K562 (cell line): ENCODE measurements around the gene CTSD. TPM values are rescaled to one million over a fixed set of nuclear protein-coding genes. Genes with fewer than 3 reads are reported as not detected.

Source experiments
- ATAC-seq: fragments of 200-7000 bp; cut with Tn5 transposase; 3 replicates; pipeline ENCODE4 v1.9.1; 2020; ENCODE audit warnings: moderate library complexity
- BruUV-seq: library from RNA; stranded (reverse); fragments of 400-500 nt; replicated peaks from 2 replicates; lab custom pipeline; 2021; lab: Mats Ljungman, UMichigan
- CTCF ChIA-PET: fragments of 300-600 bp; formaldehyde crosslinking; extraction: SDS; loops from one replicate; lab custom pipeline; 2021; ENCODE audit warnings: low intra/inter-chr PET ratio; lab: Yijun Ruan, JAX
- POLR2A ChIA-PET: fragments of 300-600, 350-650 bp; sonication (Branson Sonifier 250); formaldehyde crosslinking; extraction: SDS; loops from one replicate; lab custom pipeline; 2021; ENCODE audit warnings: antibody characterized with exemption, inconsistent platforms; lab: Yijun Ruan, JAX
- DNase-seq, 4 experiments: peaks; one replicate each; pipeline versions ENCODE4 v3.0.0 to v3.0.0-alpha.2; 2011 to 2018; ENCODE audit warnings: low spot score in 3 of 4, mixed read lengths in 3 of 4; ENCODE audit errors: extremely low read depth in 1 of 4
- FAIRE-seq: peaks from 2 replicates; lab custom pipeline; 2011; peaks lifted over from hg19 to GRCh38; lab: Jason Lieb, UNC
- H2AFZ ChIP-seq: 2 replicates; pipeline ENCODE4 v1.6.0; 2011; ENCODE audit warnings: low read depth, low read length, control low read depth, inconsistent platforms
- H3K27ac ChIP-seq: fragments of 200-600 bp; 3 replicates; pipeline ENCODE4 v1.8.0; 2011; ENCODE audit warnings: low read depth, mild to moderate bottlenecking, control low read depth, inconsistent platforms, low read length, moderate library complexity, mixed read lengths; ENCODE audit errors: extremely low read depth
- H3K27me3 ChIP-seq, 2 experiments: fragments of 300-600 bp in 1 of 2; 2 replicates in 1 of 2; 3 replicates in 1 of 2; pipeline versions ENCODE4 v1.6.0 to v1.8.0; 2011; ENCODE audit warnings: inconsistent platforms in 2 of 2, low read length in 2 of 2, mild to moderate bottlenecking in 1 of 2, mixed read lengths in 1 of 2, moderate library complexity in 1 of 2; ENCODE audit not compliant: control insufficient read depth in 2 of 2, insufficient read depth in 2 of 2
- H3K36me3 ChIP-seq: fragments of 300-600 bp; 3 replicates; pipeline ENCODE4 v1.8.0; 2011; ENCODE audit warnings: mild to moderate bottlenecking, low read length, inconsistent platforms; ENCODE audit not compliant: control insufficient read depth, insufficient read depth
- H3K4me1 ChIP-seq, 2 experiments: fragments of 200-600 bp in 1 of 2; replicated peaks in 1 of 2; 2 replicates in 1 of 2; 3 replicates in 1 of 2; pipeline versions ENCODE4 v1.5.1 to v1.8.0; 2011; ENCODE audit warnings: inconsistent platforms in 2 of 2, low read length in 2 of 2, mild to moderate bottlenecking in 1 of 2, mixed read lengths in 1 of 2, moderate library complexity in 1 of 2; ENCODE audit not compliant: control insufficient read depth in 2 of 2, insufficient read depth in 2 of 2
- H3K4me2 ChIP-seq: 2 replicates; pipeline ENCODE4 v1.6.1; 2011; ENCODE audit warnings: low read length, control low read depth, inconsistent platforms, mixed read lengths; ENCODE audit not compliant: insufficient read depth
- H3K4me3 ChIP-seq: fragments of 200-600 bp; sonication (generic), shearing (Covaris generic); 2 replicates; pipeline ENCODE4 v1.5.1; 2016; ENCODE audit warnings: control low read depth, inconsistent platforms
- H3K79me2 ChIP-seq: fragments of 200-600 bp; 3 replicates; pipeline ENCODE4 v1.8.0; 2011; ENCODE audit warnings: low read length, inconsistent platforms; ENCODE audit not compliant: control insufficient read depth, insufficient read depth
- H3K9ac ChIP-seq, 2 experiments: 2 replicates each; pipeline versions ENCODE4 v1.6.0 to v1.6.1; 2011; ENCODE audit warnings: low read depth in 2 of 2, low read length in 2 of 2, control low read depth in 1 of 2, inconsistent platforms in 1 of 2, mild to moderate bottlenecking in 1 of 2, mixed read lengths in 1 of 2; ENCODE audit not compliant: insufficient read depth in 1 of 2
- H3K9me1 ChIP-seq: one replicate; pipeline ENCODE4 v1.6.0; 2011; ENCODE audit warnings: inconsistent platforms, mild to moderate bottlenecking, low read length, moderate library complexity; ENCODE audit not compliant: control insufficient read depth, insufficient read depth
- H3K9me3 ChIP-seq: replicated peaks from 2 replicates; pipeline ENCODE4 v1.5.1; 2011; ENCODE audit warnings: low read depth, low read length, inconsistent platforms; ENCODE audit not compliant: control insufficient read depth, insufficient read depth
- H4K20me1 ChIP-seq: replicated peaks from 2 replicates; pipeline ENCODE4 v1.6.1; 2011; ENCODE audit warnings: low read length, inconsistent platforms, mixed read lengths; ENCODE audit not compliant: control insufficient read depth, insufficient read depth
- BRD4 ChIP-seq: fragments of 200-600 bp; sonication (generic); IDR thresholded peaks from 2 replicates; pipeline ENCODE4 v1.6.1; 2017; ENCODE audit warnings: inconsistent platforms
- DACH1 ChIP-seq: fragments of 450-650 bp; IDR thresholded peaks from 2 replicates; pipeline ENCODE4 v1.6.1; 2018; ENCODE audit not compliant: partially characterized antibody
- HDAC1 ChIP-seq, 2 experiments: fragments of 450-650 bp; IDR thresholded peaks; 2 replicates each; pipeline ENCODE4 v1.6.1; 2016 to 2017; ENCODE audit warnings: inconsistent platforms in 1 of 2, mild to moderate bottlenecking in 1 of 2, moderate library complexity in 1 of 2
- HNRNPLL ChIP-seq: fragments of 200-400 bp; formaldehyde crosslinking; IDR thresholded peaks from 2 replicates; pipeline ENCODE4 v1.6.1; 2017; ENCODE audit warnings: low read length, low read depth, mild to moderate bottlenecking; ENCODE audit not compliant: poor library complexity, severe bottlenecking
- IRF2 ChIP-seq: sonication (generic); formaldehyde crosslinking; IDR thresholded peaks from 2 replicates; pipeline ENCODE4 v1.8.1; 2022; ENCODE audit warnings: mild to moderate bottlenecking, missing genetic modification reagents
- RREB1 ChIP-seq: fragments of 250-450 bp; sonication (Bioruptor Pico); IDR thresholded peaks from 2 replicates; pipeline ENCODE4 v1.4.0; 2020
- TSHZ1 ChIP-seq: fragments of 250-450 bp; sonication (Bioruptor Pico); IDR thresholded peaks from 2 replicates; pipeline ENCODE4 v1.4.0; 2020; ENCODE audit warnings: mild to moderate bottlenecking, moderate library complexity
- WGBS: fragments of 100-300 bp; shearing (Covaris generic); methylation state at CpG from one replicate; pipeline ENCODE4 v1.1.6; 2016; ENCODE audit warnings: low coverage, mixed read lengths; ENCODE audit not compliant: insufficient coverage; ENCODE audit errors: missing lambda C conversion rate; 5-methylcytosine and 5-hydroxymethylcytosine counted together
- in situ Hi-C: fragments of 300-500 bp; cut with MboI; formaldehyde crosslinking; loops from 4 replicates; pipeline ENCODE4 v1.15.0; 2018; ENCODE audit warnings: inconsistent platforms, mixed read lengths
- intact Hi-C: fragments of 100-400 bp; cut with micrococcal nuclease; formaldehyde crosslinking; loops from 2 replicates; pipeline ENCODE4 v1.14.2; 2022
- polyA plus RNA-seq, 8 experiments: library from polyadenylated mRNA; depleted of rRNA in 4 of 8; stranded (reverse) in 5 of 8; unstranded in 3 of 8; fragments of >200 nt; fragmentation: Nextera tagmentation in 2 of 8; fragmentation: Illumina TruSeq in 1 of 8; extraction: Ambion mirVana in 2 of 8; extraction: Trizol in 1 of 8; gene quantifications; 2 replicates each; pipeline versions ENCODE4 v1.2.1 to v1.2.3, GENCODE V29; 2011 to 2014; ENCODE audit warnings: inconsistent platforms in 1 of 8, missing spikeins in 1 of 8
- total RNA-seq, 7 experiments: library from RNA; depleted of rRNA in 6 of 7; stranded (reverse); fragments of >200 nt in 6 of 7; fragmentation: Illumina TruSeq in 2 of 7; extraction: Trizol in 2 of 7; gene quantifications; 2 replicates each; pipeline versions ENCODE4 v1.2.1 to v1.2.3, GENCODE V29; 2011 to 2021; ENCODE audit warnings: low replicate concordance in 1 of 7
- TF ChIP-seq, protein P1 (sequence below), 2 experiments: fragments of 450-650 bp in 1 of 2; IDR thresholded peaks; 2 replicates each; pipeline ENCODE4 v1.6.1; 2011 to 2017; ENCODE audit warnings: low read depth in 2 of 2, antibody characterized with exemption in 1 of 2, borderline replicate concordance in 1 of 2, low read length in 1 of 2, mild to moderate bottlenecking in 1 of 2, mixed read lengths in 1 of 2; ENCODE audit not compliant: control insufficient read depth in 1 of 2

CTSD gene
- total and polyA plus RNA-seq, 9 of the 15 experiments (the other 6 are each of a cell fraction or from before 2014, with no cell fraction given), result 1.0 to 112 (median 40.9) TPM

DNA sequence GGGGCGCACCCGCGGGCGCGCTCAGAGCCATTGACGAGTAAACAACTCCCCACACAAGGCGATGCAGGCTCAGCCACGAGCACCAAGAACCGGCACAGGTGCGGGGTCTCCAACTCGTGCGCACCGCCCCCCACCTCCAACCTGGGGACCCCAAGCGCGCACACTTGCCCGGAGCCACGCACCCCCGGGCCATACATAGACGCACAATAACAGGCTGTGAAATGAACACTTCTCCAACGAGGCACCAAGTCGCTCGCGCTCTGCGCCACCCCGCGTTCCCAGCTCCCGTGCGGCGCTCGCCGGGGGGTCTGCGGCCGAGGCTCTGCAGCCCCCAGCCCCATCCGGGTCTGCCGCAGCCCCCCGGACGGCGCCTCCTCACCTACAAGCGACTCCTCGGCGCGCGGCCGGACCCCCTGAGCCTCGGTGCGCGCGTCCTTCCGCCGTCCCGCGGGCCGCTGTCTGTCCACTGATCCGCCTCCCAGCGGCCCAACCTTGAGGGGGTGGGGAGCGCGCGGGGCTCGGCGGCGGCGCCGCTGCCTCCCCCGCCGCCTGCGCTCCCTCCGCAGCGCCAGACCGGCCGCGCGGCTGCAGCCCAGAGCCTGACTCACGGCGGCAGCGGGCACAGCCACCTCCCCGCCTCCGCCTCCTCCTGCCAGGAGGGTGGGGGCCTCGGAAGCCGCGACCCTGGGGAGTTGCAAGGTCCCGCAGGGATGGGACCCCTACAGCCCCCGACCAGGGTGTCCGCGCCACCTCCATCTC, 14.9 kb downstream of the CTSD start:
- FAIRE-seq (no peak), DNase-seq (no peak), ATAC-seq (no peak)
- no peaks in the 10 kb centered on the region for H3K9me1 ChIP-seq
- CTCF ChIA-PET, result no interaction called here
- no peak overlapping the region for H3K9ac ChIP-seq
- peaks cover 0 to 6% of the 10 kb centered on the region in 2 experiments; a peak in 1 of 5 replicates for H3K27me3 ChIP-seq
- WGBS, result 70% methylated on average over 44 of the region's 84 CpGs
- in situ Hi-C loops, result no loop called here
- no peak overlapping the region for H2AFZ ChIP-seq
- peaks cover 3% of the 10 kb centered on the region; the same call in 1 of the 3 replicates for H3K36me3 ChIP-seq
- no peak overlapping the region for H3K27ac ChIP-seq
- intact Hi-C loops, result no loop called here
- BruUV-seq, result no TSS peak
- peaks cover 8% of the 10 kb centered on the region for H3K9me3 ChIP-seq
- H4K20me1 ChIP-seq, result 0 out of 2 replicates have a peak, but pooled peaks cover 2% of the 10 kb centered on the region
- POLR2A ChIA-PET, result no interaction called here
- peaks cover 0 to 33% of the 10 kb centered on the region in 2 experiments; a peak in 2 of 5 replicates for H3K4me1 ChIP-seq
- no peak overlapping the region for H3K4me3 ChIP-seq
- H3K79me2 ChIP-seq, result no peaks in the 10 kb centered on the region
- H3K4me2 ChIP-seq, result no peak overlapping the region
- TF ChIP-seq HNRNPLL, result no peak
- TF ChIP-seq, protein P1, sequence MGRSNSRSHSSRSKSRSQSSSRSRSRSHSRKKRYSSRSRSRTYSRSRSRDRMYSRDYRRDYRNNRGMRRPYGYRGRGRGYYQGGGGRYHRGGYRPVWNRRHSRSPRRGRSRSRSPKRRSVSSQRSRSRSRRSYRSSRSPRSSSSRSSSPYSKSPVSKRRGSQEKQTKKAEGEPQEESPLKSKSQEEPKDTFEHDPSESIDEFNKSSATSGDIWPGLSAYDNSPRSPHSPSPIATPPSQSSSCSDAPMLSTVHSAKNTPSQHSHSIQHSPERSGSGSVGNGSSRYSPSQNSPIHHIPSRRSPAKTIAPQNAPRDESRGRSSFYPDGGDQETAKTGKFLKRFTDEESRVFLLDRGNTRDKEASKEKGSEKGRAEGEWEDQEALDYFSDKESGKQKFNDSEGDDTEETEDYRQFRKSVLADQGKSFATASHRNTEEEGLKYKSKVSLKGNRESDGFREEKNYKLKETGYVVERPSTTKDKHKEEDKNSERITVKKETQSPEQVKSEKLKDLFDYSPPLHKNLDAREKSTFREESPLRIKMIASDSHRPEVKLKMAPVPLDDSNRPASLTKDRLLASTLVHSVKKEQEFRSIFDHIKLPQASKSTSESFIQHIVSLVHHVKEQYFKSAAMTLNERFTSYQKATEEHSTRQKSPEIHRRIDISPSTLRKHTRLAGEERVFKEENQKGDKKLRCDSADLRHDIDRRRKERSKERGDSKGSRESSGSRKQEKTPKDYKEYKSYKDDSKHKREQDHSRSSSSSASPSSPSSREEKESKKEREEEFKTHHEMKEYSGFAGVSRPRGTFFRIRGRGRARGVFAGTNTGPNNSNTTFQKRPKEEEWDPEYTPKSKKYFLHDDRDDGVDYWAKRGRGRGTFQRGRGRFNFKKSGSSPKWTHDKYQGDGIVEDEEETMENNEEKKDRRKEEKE (IDR thresholded peaks at IDR 0.05; ENCODE audit: borderline replicate concordance in 1 of 2, control insufficient read depth in 1 of 2, low read depth in 2 of 2, low read length in 1 of 2), result no peak
- TF ChIP-seq IRF2 (CRISPR knock-in tag), result no peak
- TF ChIP-seq TSHZ1 (CRISPR knock-in tag), result no peak
- TF ChIP-seq HDAC1 (IDR thresholded peaks at IDR 0.05), result no peak
- TF ChIP-seq DACH1, result no peak
- TF ChIP-seq RREB1 (CRISPR knock-in tag), result no peak
- TF ChIP-seq BRD4, result no peak
